Gastrocnemius medialis (tissue), 4 donors: ENCODE measurements around the gene C1RL.

Experiments
- CTCF ChIP-seq, 5 experiments: fragments of 450-650 bp in 3 of 5; fragments of 200-600 bp in 2 of 5; sonication (generic) in 2 of 5; IDR thresholded peaks in 4 of 5; conservative IDR thresholded peaks in 1 of 5; 1 replicate in 4 of 5; 2 replicates in 1 of 5; pipeline ENCODE4 v1.5.1; 2016 to 2019; ENCODE audit warnings: antibody characterized with exemption in 5 of 5, mild to moderate bottlenecking in 3 of 5, moderate library complexity in 3 of 5
- POLR2A ChIP-seq, 2 donors: fragments of 450-650 bp; IDR thresholded peaks; one replicate each; pipeline ENCODE4 v1.6.1; 2017; ENCODE audit warnings: antibody characterized with exemption in 2 of 2, mild to moderate bottlenecking in 2 of 2, moderate library complexity in 2 of 2

DNA sequence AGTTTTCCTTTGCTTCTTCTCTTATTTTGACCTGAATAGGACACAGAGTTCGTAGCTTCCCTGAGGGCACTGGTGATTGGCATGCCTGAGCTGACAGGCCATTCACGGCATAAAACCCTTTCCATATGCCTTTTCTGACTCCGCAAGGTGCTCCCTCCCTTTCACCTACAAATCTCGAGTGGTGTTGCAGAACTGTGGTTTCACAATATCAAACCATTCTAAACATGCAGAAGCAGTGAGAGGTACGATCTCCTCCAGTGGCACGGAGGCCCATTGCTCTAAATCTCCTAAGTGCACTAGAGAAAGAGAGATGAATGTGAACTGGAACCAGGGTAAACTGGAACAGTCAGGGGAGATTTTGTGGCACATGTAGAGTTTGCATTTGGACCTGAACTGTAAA, 45.0 kb upstream of the C1RL start:
- TF ChIP-seq CTCF (IDR thresholded peaks at IDR 0.05 in 4 of 5, conservative IDR thresholded peaks at IDR 0.05 in 1 of 5) = no peak
- no peak for TF ChIP-seq POLR2A (IDR thresholded peaks at IDR 0.05)
